Gastroesophageal sphincter (tissue), 3 donors: ENCODE measurements around the gene TCP1.
"Not testable (repeated sequence)": the region's sequence is repeated elsewhere in the genome, so short reads cannot be mapped to it uniquely, and the experiment has no call there.

Experiments used
- EP300 ChIP-seq: sonication (generic); formaldehyde crosslinking; IDR thresholded peaks from one replicate; pipeline ENCODE4 v1.6.1; 2017; ENCODE audit warnings: antibody characterized with exemption, mild to moderate bottlenecking
- TF ChIP-seq, protein P1 (sequence below), 4 experiments: fragments of 200-600 bp in 2 of 4; fragments of 450-650 bp in 2 of 4; sonication (generic) in 1 of 4; IDR thresholded peaks; one replicate each; pipeline ENCODE4 v1.5.1; 2017 to 2019; ENCODE audit warnings: antibody characterized with exemption in 4 of 4, mild to moderate bottlenecking in 2 of 4, moderate library complexity in 2 of 4

DNA sequence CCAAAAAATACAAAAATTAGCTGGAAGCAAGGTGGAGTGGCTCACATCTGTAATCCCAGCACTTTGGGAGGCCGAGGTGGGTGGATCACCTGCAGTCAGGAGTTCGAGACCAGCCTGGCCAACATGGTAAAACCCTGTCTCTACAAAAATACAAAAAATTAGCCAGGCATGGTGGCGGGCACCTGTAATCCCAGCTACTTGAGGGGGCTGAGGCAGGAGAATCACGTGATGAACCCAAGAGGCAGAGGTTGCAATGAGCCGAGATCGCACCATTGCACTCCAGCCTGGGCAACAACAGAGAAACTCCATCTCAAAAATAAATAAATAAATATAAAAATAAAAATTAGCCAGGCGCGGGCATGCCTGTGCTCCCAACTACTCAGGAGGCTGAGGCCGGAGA is 35.3 kb upstream of the TCP1 start:
- TF ChIP-seq, protein P1, sequence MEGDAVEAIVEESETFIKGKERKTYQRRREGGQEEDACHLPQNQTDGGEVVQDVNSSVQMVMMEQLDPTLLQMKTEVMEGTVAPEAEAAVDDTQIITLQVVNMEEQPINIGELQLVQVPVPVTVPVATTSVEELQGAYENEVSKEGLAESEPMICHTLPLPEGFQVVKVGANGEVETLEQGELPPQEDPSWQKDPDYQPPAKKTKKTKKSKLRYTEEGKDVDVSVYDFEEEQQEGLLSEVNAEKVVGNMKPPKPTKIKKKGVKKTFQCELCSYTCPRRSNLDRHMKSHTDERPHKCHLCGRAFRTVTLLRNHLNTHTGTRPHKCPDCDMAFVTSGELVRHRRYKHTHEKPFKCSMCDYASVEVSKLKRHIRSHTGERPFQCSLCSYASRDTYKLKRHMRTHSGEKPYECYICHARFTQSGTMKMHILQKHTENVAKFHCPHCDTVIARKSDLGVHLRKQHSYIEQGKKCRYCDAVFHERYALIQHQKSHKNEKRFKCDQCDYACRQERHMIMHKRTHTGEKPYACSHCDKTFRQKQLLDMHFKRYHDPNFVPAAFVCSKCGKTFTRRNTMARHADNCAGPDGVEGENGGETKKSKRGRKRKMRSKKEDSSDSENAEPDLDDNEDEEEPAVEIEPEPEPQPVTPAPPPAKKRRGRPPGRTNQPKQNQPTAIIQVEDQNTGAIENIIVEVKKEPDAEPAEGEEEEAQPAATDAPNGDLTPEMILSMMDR (IDR thresholded peaks at IDR 0.05) = not testable (repeated sequence)
- TF ChIP-seq EP300 = not testable (repeated sequence)
